Fibroblast of gingiva (primary cell): ENCODE data around the gene ADCY10.
"Not testable (repeated sequence)": the region's sequence is repeated elsewhere in the genome, so short reads cannot be mapped to it uniquely, and the experiment has no call there.

Experiments used
- DNase-seq: peaks from one replicate; pipeline ENCODE4 v3.0.0-alpha.2; 2011; ENCODE audit warnings: low read depth

ADCY10 gene

GRCh38 chr1:167806235-167806634 is 107.7 kb downstream of the ADCY10 start:
- DNase-seq: not testable (repeated sequence)

- no peak for DNase-seq
These were observed 108.8 kb downstream of the ADCY10 start for GRCh38 chr1:167805041-167805556.

- peak; percentile 91 for DNase-seq
These were observed 110.4 kb downstream of the ADCY10 start for GRCh38 chr1:167803358-167804207.

GRCh38 chr1:167802235-167802634 is 111.7 kb downstream of the ADCY10 start:
- no peak for DNase-seq

GRCh38 chr1:167800251-167800650 is 113.7 kb downstream of the ADCY10 start:
- DNase-seq: no peak

- no peak for DNase-seq
These were observed 114.2 kb downstream of the ADCY10 start for GRCh38 chr1:167799747-167800146.

- DNase-seq: no peak
These were observed 115.0 kb downstream of the ADCY10 start for GRCh38 chr1:167798952-167799351.

GRCh38 chr1:167797015-167797414 is 116.9 kb downstream of the ADCY10 start:
- DNase-seq: peak; percentile 99

GRCh38 chr1:167795810-167796740 is 117.9 kb downstream of the ADCY10 start:
- DNase-seq: peak; percentile 49

GRCh38 chr1:167794043-167794442 is 119.9 kb downstream of the ADCY10 start:
- DNase-seq: no peak

- DNase-seq: no peak
These were observed 121.8 kb downstream of the ADCY10 start for GRCh38 chr1:167792188-167792565.

GRCh38 chr1:167791281-167792187 is 122.4 kb downstream of the ADCY10 start:
- DNase-seq: peak; percentile 100

GRCh38 chr1:167790117-167790516 is 123.8 kb downstream of the ADCY10 start:
- no peak for DNase-seq

- DNase-seq: peak; percentile 44
These were observed 124.4 kb downstream of the ADCY10 start for GRCh38 chr1:167789501-167789900.

- no peak for DNase-seq
These were observed 127.4 kb downstream of the ADCY10 start for GRCh38 chr1:167786502-167786901.

- no peak for DNase-seq
These were observed 128.9 kb downstream of the ADCY10 start for GRCh38 chr1:167784876-167785550.

GRCh38 chr1:167782946-167783345 is 131.0 kb downstream of the ADCY10 start:
- no peak for DNase-seq

- DNase-seq: no peak
These were observed 132.4 kb downstream of the ADCY10 start for GRCh38 chr1:167781558-167781957.

GRCh38 chr1:167777269-167777650 is 136.7 kb downstream of the ADCY10 start:
- no peak for DNase-seq

- DNase-seq: no peak
These were observed 137.2 kb downstream of the ADCY10 start for GRCh38 chr1:167776616-167777268.
